GM18861 (cell line): Measurements from ENCODE around the gene OR4F6.
"Not testable (repeated sequence)": the region's sequence is repeated elsewhere in the genome, so short reads cannot be mapped to it uniquely, and the experiment has no call there.

Experiments
- ATAC-seq: cut with Tn5 transposase; IDR thresholded peaks from one replicate; pipeline ENCODE4 v1.9.1; 2021; ENCODE audit not compliant: unreplicated experiment

The OR4F6 gene

GRCh38 chr15:101803209-101803608 lies at the start of gene OR4F6:
TSS of gene OR4F6 (plus strand) at chr15:101803509. CDS start at chr15:101805720, 2,211 bp downstream.
- no peak for ATAC-seq

- not testable (repeated sequence) for ATAC-seq
Observed at GRCh38 chr15:101764669-101765339, 38.5 kb upstream of the OR4F6 start.

GRCh38 chr15:101765340-101765671 lies 38.0 kb upstream of the OR4F6 start:
- ATAC-seq: not testable (repeated sequence)

- ATAC-seq: no peak
Observed at GRCh38 chr15:101765772-101766456, 37.4 kb upstream of the OR4F6 start.

- not testable (repeated sequence) for ATAC-seq
Observed at GRCh38 chr15:101767083-101767640, 36.1 kb upstream of the OR4F6 start.

GRCh38 chr15:101772921-101773320 lies 30.4 kb upstream of the OR4F6 start:
- ATAC-seq: no peak

GRCh38 chr15:101773496-101774100 lies 29.7 kb upstream of the OR4F6 start:
- no peak for ATAC-seq

- ATAC-seq: no peak
Observed at GRCh38 chr15:101775136-101775535, 28.2 kb upstream of the OR4F6 start.

- ATAC-seq: not testable (repeated sequence)
Observed at GRCh38 chr15:101778576-101778975, 24.7 kb upstream of the OR4F6 start.

GRCh38 chr15:101780225-101780624 lies 23.1 kb upstream of the OR4F6 start:
- not testable (repeated sequence) for ATAC-seq

- no peak for ATAC-seq
Observed at GRCh38 chr15:101781928-101782327, 21.4 kb upstream of the OR4F6 start.

GRCh38 chr15:101784644-101785043 lies 18.7 kb upstream of the OR4F6 start:
- ATAC-seq: no peak

- not testable (repeated sequence) for ATAC-seq
Observed at GRCh38 chr15:101786422-101786821, 16.9 kb upstream of the OR4F6 start.

GRCh38 chr15:101788001-101788400 lies 15.3 kb upstream of the OR4F6 start:
- ATAC-seq: not testable (repeated sequence)

GRCh38 chr15:101788503-101789269 lies 14.6 kb upstream of the OR4F6 start:
- ATAC-seq: not testable (repeated sequence)

- ATAC-seq: not testable (repeated sequence)
Observed at GRCh38 chr15:101790748-101791147, 12.6 kb upstream of the OR4F6 start.

- ATAC-seq: not testable (repeated sequence)
Observed at GRCh38 chr15:101793981-101794380, 9.3 kb upstream of the OR4F6 start.

- ATAC-seq: no peak
Observed at GRCh38 chr15:101795455-101795854, 7.9 kb upstream of the OR4F6 start.

GRCh38 chr15:101799665-101800064 lies 3.6 kb upstream of the OR4F6 start:
- no peak for ATAC-seq

- ATAC-seq: no peak
Observed at GRCh38 chr15:101801048-101801447, 2.3 kb upstream of the OR4F6 start.

- ATAC-seq: no peak
Observed at GRCh38 chr15:101803676-101804075, 367 bp downstream of the OR4F6 start.
